ENCODE results near the gene HBG2.

HBG2 gene

DNA sequence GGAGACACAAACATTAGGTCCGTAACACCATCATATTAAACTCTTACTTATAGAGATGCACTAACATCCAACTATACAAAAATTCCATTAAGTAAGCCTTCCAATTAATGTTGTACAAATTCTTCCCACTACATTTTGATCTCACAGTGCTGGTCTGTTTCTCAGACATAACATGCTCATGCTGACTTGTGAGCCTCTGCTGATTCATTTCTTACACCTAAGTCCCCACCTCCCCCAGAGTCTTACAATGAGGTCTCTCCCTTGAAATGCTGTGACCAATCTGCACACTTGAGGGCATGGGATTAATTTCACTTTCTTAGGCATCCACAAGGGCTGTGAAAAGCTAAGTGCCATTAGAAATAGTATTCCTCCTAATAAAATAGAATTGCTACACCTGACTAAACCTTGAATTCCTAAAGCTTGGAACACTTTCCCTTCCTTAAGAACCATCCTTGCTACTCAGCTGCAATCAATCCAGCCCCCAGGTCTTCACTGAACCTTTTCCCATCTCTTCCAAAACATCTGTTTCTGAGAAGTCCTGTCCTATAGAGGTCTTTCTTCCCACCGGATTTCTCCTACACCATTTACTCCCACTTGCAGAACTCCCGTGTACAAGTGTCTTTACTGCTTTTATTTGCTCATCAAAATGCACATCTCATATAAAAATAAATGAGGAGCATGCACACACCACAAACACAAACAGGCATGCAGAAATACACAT, 6.9 kb downstream of the HBG2 start:
- DNase-seq, result no peak

DNA sequence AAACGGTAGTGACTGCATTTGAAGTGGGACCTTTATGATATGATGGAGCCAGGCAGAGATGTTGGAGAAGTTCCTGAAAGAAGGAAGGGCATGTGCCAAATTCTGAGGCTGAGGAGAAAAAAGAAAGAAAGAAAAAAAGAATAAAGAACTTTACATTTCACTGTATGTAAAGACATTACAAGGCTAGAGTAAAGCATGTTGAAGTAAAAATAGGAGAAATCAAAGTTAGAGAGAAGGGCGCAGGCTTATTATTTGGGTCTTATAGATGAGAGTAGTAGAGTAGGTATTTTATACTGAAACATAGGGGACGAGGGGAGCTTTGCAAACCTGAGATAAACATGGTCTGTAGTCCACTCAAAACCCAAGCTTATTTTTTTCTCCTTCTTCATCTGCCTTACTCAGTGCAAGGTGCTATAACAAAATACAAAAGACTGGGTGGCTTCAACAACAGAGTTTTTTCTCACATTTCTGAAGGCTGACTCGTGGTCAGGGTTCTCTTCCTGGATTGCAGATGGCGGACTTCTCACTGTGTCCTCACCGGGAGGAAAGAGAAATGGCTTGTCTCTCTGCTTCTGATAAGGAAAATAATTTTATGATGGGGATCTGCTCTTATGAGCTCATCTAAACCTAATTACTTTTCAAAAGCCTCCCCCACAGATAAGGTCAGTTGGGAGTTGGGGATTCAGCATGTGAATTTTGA, 7.7 kb downstream of the HBG2 start:
- DNase-seq, result no peak

DNA sequence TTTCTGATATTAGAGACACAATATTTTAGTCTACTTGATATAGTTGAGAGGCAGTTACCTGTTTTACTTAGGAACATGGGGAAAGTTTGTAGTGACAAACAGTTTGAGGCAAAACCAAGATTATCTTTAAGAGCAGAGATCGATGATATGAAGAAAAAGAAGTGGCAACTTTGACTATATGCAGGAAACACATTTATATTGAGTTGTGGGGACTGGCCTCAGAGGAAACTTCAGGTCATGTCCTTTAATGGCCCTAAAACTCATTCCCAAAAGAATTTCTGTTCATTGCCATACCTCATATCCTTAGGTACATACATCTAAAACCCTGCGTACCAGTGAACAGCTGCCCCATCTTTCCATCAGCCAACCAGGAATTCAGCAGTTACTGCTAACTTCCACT, 9.4 kb downstream of the HBG2 start:
- no peak for DNase-seq

DNA sequence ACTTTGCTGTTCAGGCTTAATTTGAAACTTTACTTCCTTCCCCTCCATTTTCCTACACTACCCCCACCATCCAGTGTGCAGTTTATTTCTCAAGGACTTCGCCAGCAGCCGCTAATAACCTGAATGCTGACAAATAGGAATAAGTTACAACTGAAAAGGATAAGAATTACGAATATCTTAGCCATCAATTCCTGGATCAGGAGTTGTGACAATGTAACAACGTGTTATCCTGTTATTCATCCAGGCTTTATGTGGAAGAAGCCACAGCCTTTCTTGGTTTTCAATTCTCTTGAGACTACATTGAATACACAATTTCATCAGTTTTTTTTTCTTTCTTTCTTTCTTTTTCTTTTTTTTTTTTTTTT, 10.8 kb downstream of the HBG2 start:
- no peak for DNase-seq

DNA sequence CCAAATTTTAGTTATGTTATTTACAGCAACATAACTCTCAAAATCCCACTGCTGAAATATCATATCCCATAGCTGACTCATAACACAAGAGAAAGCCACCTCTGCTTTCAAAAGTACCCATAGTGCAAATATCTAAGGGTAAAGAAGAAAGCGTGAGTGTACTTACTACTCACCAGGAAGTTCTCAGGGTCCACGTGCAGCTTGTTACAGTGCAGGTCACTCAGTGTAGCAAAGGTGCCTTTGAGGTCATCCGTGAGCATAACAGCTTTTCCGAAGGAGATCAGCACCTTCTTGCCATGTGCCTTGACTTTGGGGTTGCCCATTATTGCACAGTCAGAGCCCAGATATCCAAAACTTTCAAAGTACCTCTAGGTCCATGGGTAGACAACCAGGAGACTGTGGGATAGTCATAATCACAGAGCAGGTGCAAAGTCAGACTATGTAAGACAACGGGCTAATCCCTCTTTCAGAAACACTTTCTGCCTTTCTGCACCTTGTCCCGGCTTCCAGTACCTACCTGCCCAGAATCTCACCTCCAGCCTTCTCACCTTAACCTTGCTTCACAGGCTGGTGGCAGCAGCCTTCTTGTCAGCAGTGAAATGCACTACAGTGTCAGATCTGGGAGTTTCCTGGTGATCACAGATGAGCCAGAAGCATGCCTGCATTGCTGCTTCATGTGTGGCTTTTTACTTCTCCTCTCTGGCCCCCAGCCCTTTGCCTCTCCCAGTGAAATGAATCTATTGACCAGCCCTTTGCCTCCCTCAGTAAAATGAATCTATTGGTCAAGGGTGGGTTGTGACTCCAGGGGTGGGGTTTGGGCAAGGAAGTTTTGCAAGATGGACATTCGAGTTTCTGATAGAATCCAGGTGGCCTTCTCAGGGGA, 11.4 kb downstream of the HBG2 start:
- no peak for DNase-seq

DNA sequence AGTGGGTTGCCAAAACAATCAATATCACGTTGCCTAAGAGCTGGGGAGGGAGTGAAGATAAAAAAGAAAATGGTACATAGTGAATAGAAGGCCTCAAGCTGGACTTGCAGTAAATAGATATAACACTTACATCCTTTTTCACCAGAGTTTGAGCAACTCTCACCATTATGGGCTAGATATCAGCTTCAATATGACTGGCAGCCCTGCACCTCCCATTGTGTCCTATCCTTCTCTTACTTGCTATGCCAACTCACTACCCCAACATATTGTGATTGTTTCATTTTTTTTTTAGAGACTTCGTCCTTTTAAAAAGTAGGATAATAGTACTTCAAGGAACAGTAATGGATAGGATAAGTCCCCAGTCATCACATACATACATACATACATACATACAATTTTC, 12.4 kb downstream of the HBG2 start:
- no peak for DNase-seq

DNA sequence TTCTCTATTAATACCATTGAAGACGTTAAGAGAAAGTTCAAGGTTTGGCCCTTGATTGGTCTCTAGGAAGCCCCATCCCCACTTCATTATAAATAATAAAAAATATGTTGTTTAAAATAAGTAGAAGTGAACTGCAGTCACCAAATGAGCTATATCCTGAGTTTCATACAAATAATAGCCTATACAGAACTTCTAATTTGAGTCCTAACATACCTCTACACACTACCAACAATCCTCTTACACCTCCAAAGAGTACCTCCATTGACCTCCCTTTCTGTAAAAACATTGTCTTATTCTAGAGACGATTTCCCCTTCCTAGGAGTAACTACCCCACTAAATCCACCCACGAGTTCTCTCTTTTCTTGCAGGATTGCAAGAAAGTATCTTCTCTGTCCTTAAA, 13.1 kb downstream of the HBG2 start:
- DNase-seq, result no peak

DNA sequence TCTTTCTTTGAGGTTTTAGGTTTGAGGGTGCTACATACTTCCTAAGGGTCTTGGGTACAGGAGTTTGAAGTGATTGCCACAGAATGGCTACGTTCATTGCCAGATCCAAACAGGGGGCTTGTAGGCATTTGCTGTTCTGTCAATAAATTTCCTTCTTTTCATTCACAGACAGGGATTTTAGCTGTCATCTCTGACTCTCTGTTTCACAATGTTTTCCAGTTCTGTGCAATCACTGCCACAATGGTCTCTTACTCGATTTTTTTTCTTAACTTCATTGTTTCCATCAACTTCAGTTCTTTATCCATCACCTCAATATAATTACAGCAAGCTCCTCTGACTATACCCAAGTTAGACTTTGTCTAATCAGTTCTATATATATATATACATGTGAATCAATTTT, 14.1 kb downstream of the HBG2 start:
- no peak for DNase-seq

DNA sequence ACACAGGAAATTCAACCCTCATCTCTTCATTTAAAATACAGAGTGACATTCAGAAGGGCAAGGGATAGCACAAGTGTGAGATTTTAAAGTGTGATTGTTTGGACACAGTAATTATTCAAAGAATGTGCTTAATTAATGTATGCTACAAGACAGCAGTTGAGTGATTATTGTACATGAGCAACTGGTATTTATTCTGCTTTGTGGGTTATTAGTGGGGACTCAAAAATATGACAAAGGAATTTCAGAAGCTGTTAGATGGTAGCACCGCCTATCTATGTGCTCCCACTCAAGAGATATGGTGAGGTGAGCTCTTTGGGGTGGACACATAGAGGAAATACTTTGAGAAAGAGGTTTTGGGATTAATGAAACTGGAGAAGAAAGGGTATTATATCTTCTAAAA, 14.5 kb downstream of the HBG2 start:
- no peak for DNase-seq

DNA sequence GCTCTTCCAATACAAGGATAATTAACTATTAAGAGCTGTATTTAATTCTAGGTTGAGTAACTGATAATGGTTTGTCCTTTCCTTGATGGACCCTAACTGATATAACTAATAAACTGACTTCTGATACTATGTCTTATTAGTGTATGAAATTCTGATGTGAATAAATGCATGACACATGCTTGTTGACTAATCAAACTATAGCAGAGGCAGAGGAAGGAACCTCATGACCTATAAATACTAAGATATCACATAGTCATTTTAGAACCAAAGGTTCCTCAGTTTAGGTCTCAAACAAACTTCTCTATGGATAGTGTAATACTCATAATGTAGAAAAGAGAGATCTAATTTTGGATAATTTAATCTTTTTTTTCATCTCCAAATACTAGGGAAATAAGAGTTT, 15.5 kb downstream of the HBG2 start:
- DNase-seq, result no peak

DNA sequence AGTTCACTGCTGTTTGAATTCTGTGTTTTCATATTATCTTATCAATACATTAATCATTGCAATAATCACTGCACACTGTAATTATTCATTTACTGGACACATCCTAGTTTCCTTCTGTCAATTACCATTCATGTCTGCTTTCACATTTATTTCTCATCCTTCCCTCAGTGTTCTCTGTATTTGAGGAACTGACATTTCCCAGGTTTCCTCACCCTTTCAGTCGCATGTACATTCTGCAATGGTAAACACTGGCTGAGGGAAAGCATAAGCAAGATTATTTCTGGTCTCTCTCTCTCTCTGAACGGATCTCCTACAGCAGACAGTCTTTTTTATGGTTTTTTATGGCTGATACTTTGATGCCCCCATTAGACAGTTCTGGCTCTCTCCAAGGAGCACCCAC, 16.1 kb downstream of the HBG2 start:
- no peak for DNase-seq

DNA sequence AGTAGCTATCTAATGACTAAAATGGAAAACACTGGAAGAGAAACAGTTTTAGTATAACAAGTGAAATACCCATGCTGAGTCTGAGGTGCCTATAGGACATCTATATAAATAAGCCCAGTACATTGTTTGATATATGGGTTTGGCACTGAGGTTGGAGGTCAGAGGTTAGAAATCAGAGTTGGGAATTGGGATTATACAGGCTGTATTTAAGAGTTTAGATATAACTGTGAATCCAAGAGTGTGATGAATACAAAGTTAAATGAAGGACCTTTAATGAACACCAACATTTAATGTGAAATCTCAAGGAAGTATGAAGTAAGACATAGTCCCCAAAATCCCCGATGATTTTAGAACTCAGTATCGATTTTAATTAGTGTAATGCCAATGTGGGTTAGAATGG, 17.2 kb downstream of the HBG2 start:
- no peak for DNase-seq

DNA sequence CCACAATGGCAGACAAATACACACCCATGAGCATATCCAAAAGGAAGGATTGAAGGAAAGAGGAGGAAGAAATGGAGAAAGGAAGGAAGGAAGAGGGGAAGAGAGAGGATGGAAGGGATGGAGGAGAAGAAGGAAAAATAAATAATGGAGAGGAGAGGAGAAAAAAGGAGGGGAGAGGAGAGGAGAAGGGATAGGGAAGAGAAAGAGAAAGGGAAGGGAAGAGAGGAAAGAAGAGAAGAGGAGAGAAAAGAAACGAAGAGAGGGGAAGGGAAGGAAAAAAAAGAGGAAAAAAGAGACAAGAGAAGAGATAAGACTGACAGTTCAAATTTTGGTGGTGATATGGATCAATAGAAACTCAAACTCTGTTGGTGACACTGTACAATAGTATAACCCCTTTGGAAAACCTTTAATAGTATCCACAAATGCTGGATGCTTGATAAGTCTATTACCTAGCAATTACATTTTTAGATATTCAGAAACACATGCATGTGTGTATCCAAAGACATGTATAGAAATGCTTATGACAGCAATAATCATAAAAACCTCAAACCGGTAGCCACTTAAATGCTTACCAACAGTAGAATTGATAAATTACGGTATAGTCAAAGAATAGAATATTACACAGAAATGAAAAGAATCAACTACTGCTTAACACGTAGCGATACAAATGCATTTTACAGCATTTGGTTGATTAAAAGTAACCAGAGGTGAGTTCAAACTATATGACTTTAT, 19.1 kb downstream of the HBG2 start:
- no peak for DNase-seq

DNA sequence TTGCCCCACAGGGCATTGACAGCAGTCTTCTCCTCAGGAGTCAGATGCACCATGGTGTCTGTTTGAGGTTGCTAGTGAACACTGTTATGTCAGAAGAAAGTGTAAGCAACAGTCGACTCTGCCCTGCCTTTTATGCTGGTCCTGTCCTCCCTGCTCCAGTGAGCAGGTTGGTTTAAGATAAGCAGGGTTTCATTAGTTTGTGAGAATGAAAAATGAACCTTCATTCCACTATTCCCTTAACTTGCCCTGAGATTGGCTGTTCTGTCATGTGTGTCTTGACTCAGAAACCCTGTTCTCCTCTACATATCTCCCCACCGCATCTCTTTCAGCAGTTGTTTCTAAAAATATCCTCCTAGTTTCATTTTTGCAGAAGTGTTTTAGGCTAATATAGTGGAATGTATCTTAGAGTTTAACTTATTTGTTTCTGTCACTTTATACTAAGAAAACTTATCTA, 20.2 kb downstream of the HBG2 start, which contains the start of gene HBD:
Gene HBD, minus strand, starts transcription at position 103 of the 454 bp plus-strand sequence. Its CDS starts 50 bp downstream, at position 53.
- DNase-seq, result no peak

DNA sequence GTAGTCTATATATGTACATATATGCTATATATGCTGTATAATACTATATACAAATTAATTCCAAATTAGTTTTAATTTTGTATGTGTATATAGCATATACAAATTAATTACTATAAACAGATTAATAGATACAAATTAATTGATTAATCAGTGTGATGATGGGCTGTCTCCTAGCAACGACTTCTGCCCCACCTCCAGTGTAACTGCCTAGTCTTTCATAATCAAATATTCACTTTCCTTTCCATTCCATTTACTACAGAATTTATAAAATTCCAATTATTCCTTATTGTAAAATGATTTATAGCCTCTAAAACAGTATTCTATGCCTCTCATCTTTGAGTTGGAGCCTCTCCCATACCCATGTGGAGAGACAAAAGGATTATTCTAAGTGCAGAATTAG, 21.3 kb downstream of the HBG2 start:
- DNase-seq, result no peak

DNA sequence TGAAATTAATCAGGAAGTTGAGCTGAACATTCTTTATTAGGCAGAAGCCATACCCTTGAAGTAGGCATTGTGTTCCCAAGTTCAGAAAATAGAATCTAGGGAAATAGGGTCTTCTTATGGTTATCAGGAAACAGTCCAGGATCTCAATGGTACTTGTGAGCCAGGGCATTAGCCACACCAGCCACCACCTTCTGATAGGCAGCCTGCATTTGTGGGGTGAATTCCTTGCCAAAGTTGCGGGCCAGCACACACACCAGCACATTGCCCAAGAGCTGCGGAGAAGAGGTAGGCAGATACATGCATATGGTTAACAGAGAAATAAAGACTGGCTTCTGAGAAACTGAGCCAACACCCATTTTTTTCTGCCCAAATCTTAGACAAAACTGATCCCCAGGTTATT, 21.8 kb downstream of the HBG2 start:
- no peak for DNase-seq

DNA sequence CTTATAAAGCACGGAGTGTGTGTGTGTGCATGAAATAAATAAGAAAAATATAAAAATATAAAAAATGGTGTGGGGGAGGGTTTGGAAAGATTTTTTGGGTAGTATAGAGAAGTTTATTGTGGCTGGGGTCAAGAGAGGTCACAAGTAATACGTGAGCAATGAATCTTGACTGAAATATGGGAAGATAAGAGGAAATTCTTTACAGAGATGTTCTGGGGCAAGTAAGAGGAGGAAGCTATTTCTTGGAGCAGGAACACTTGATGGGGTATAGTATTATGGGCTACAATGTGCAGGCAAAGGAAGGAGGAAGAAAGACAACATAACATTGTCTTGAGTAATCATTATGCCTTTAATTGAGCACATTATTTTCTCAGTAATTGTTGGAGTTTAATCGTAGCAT, 22.4 kb downstream of the HBG2 start:
- DNase-seq, result no peak

DNA sequence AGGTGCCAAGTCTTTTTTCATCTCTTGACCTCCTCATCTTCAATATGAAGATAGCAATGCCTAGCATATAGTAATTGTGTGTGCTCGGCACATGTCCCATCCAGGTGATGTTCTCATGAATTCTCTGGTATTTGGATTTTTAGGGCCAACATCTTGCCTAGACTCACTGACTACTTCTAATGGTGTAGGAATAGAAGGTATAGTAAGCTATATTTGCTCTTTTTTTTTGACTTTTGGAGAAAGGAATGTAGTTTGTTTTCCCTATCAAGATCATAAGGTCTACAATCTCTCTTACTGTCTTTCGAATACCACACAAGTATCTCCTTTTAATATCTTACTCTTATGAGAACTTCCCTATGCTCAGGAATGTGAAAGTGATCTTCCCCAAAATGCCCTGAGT, 23.5 kb downstream of the HBG2 start:
- no peak for DNase-seq

DNA sequence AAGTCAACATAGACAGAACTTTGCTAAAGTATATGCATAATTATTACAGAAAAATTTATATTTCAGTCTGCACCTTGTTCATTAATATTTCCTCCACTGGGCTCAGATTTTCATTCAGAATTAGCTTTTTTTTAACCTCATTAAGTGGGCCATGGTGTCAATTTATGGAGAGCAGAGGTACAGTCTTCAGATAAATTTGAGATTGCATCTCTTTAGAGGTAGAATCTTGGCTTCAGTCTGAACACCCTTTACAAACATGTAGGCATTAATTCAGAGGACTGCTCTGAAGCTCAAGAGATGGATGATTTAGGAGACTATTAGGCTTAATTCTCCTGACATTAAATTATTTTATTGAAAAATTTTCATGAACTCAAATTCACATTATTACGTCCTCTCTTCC, 24.3 kb downstream of the HBG2 start:
- no peak for DNase-seq

DNA sequence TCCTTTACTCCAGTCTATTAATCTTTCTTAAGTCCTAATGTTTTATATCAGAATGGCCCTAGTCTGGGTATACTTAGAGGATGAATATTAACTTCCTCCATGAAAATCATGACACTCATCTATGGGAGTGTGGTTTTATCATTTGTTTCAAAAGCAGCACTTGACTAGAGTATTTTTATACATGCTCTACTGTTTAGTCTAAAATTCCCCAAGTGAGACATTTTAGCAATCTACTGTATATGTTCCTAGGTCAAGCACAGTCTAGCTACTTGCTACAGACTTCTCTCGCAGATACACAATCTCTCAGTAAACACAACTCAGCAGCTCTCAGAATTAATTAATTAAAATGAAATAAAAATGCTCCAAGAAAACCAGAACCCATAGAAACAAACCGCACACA, 24.8 kb downstream of the HBG2 start:
- DNase-seq, result no peak

DNA sequence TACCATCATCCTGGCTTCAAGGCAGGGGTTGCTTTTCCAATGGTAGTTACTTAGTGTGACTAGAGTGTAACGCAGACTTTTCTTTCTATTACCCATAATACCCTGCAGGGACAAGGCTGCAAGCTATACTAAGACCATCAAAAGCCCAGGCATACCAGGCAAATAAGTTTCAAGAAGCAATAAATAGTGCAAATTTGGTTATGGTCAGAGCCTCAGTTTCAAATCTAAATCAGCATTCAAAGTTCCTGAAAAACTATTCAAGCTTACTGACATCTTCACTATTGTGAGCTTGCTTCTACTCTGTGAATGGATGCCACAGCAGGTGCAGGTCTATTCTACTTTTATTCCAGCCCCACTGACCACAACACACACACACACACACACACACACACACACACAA, 25.2 kb downstream of the HBG2 start:
- no peak for DNase-seq

DNA sequence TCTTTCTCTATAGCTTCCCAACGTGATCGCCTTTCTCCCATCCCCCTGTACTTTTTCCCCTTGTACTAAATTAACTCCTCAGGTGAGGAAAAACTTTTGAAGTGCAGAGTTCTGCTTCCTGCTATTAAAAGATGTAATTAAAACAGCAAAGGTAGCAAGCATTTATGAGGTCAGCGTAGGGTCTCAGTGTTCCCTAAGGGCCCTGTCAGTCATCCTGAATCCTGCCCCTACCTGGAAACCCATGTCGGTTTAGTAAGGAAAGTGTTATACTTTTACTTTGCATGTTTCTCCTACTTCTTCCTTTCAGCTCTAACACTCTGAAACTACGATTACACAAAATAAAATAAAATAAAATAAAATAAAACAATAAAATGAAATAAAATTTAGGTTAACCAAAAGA, 26.5 kb downstream of the HBG2 start:
- no peak for DNase-seq

DNA sequence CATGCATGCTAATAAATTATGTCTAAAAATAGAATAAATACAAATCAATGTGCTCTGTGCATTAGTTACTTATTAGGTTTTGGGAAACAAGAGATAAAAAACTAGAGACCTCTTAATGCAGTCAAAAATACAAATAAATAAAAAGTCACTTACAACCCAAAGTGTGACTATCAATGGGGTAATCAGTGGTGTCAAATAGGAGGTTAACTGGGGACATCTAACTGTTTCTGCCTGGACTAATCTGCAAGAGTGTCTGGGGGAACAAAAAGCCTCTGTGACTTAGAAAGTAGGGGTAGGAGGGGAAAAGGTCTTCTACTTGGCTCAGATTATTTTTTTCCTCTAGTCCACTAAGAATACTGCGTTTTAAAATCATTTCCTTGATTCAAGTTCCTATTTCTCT, 26.9 kb downstream of the HBG2 start:
- DNase-seq, result no peak

Data from NCI-H526 treated with DMSO at 0.1 percent for 48 hours (cell line).